Nephron (organoid): ENCODE measurements around the gene SAMD8.
A peak's percentile ranks its signal among the peaks of the same experiment; 100 is the strongest.

Experiments
- H3K27ac Mint-ChIP-seq, 3 experiments: 2 replicates each; pipeline ENCODE4 v1.8.0; 2020; ENCODE audit warnings: mixed read lengths in 3 of 3, mild to moderate bottlenecking in 2 of 3, moderate library complexity in 1 of 3
- H3K27me3 Mint-ChIP-seq: 2 replicates; pipeline ENCODE4 v1.8.0; 2021; ENCODE audit warnings: low read depth, mild to moderate bottlenecking, moderate library complexity, mixed read lengths
- H3K36me3 Mint-ChIP-seq: 2 replicates; pipeline ENCODE4 v1.8.0; 2020; ENCODE audit warnings: low read depth, mixed read lengths
- H3K4me1 Mint-ChIP-seq: 2 replicates; pipeline ENCODE4 v1.8.0; 2020; ENCODE audit warnings: mixed read lengths
- H3K4me3 Mint-ChIP-seq, 3 experiments: 2 replicates each; pipeline ENCODE4 v1.8.0; 2020; ENCODE audit warnings: mild to moderate bottlenecking in 3 of 3, mixed read lengths in 3 of 3, moderate library complexity in 2 of 3
- H3K9me3 Mint-ChIP-seq: 2 replicates; pipeline ENCODE4 v1.8.0; 2020; ENCODE audit warnings: mixed read lengths
- TF ChIP-seq, protein P1 (sequence below), 3 experiments: fragments of 200-600 bp; sonication (generic); IDR thresholded peaks; one replicate each; pipeline ENCODE4 v1.5.0; 2021; ENCODE audit warnings: antibody characterized with exemption in 3 of 3; ENCODE audit not compliant: unreplicated experiment in 3 of 3

Gene SAMD8

DNA sequence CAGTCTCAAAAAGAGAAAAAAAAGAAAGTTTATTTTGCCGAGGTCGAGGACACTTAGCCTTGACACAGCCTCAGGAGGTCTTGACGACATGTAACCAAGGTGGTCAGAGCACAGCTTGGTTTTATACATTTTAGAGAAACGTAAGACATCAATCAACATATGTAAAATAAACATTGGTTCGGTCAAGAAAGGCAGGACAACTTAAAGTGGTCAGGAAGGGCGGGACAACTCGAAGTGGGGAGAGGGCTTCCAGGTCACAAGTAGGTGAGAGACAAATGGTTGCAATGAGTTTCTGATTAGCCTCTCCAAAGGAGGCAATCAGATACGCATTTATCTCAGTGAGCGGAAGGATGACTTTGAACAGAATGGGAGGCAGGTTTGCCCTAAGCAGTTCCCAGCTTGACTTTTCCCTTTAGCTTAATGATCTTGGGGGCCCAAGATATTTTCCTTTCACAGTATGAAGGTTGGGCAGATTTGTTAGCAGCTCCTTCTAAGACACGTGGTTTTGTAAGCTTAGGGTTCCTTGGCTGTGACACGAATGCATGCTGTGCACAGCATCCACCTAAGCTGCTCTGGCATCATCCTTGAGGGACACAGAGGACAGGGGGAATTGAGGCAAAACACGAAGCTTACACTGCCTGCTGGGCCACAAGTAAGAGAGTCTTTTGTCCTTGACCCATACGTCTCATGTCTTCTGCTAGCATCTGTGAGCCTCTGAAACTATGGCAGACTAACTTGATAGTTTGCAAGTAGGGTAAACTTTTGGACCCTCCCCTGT lies 95.8 kb downstream of the SAMD8 start:
- TF ChIP-seq, protein P1, sequence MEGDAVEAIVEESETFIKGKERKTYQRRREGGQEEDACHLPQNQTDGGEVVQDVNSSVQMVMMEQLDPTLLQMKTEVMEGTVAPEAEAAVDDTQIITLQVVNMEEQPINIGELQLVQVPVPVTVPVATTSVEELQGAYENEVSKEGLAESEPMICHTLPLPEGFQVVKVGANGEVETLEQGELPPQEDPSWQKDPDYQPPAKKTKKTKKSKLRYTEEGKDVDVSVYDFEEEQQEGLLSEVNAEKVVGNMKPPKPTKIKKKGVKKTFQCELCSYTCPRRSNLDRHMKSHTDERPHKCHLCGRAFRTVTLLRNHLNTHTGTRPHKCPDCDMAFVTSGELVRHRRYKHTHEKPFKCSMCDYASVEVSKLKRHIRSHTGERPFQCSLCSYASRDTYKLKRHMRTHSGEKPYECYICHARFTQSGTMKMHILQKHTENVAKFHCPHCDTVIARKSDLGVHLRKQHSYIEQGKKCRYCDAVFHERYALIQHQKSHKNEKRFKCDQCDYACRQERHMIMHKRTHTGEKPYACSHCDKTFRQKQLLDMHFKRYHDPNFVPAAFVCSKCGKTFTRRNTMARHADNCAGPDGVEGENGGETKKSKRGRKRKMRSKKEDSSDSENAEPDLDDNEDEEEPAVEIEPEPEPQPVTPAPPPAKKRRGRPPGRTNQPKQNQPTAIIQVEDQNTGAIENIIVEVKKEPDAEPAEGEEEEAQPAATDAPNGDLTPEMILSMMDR (IDR thresholded peaks at IDR 0.05; ENCODE audit: unreplicated experiment in 3 of 3), result no peak
- peak overlapping the region in 2 of 3 experiments; percentile 3 to 90 for H3K27ac Mint-ChIP-seq
- H3K36me3 Mint-ChIP-seq, result peaks cover 11% of the 10 kb centered on the region
- H3K27me3 Mint-ChIP-seq, result no peaks in the 10 kb centered on the region
- H3K4me3 Mint-ChIP-seq, result peak overlapping the region in 2 of 3 experiments; percentile 10 to 60
- peaks cover 35% of the 10 kb centered on the region for H3K4me1 Mint-ChIP-seq
- H3K9me3 Mint-ChIP-seq, result no peaks in the 10 kb centered on the region

DNA sequence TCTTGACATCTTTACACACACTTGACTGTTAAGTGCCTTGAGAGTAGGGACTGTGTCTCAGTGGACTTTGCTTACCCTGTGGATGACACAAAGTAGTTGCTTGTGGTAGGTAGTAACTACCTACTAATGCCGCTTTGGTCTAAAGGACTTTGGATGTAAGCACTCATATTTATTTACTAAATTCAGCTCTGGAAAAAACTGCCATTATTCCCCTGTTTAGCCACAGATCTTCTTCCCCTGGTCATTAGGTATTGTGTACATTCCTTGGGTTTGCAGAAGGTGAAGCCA lies 96.3 kb downstream of the SAMD8 start:
- peaks cover 40% of the 10 kb centered on the region for H3K4me1 Mint-ChIP-seq
- H3K36me3 Mint-ChIP-seq, result peaks cover 16% of the 10 kb centered on the region
- peak overlapping the region; percentile 90 to 94 (median 94) for H3K27ac Mint-ChIP-seq
- H3K4me3 Mint-ChIP-seq, result peak overlapping the region; percentile 71 to 84 (median 83)
- H3K27me3 Mint-ChIP-seq, result no peaks in the 10 kb centered on the region
- no peaks in the 10 kb centered on the region for H3K9me3 Mint-ChIP-seq
- TF ChIP-seq, protein P1 (IDR thresholded peaks at IDR 0.05; ENCODE audit: unreplicated experiment in 3 of 3), result no peak

DNA sequence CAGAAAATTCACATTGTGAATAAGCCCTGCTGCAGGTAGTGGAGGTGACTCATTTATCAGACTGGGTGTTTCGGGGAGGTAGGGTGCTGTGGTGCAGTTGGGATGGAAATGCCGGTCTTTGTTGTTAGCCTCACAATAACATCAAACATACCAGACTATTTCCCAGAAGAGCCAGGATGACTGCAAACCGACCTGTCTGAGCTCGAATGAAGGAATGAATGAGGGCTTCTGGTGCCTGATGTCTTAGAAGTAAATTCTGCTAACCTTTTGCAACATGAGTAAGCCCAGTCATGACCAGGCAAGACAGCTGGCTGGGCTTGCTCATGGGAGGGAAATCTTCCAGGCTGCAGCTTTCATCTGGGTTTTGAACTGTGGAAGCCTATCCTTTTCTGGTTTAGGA lies 96.7 kb downstream of the SAMD8 start:
- TF ChIP-seq, protein P1 (IDR thresholded peaks at IDR 0.05; ENCODE audit: unreplicated experiment in 3 of 3), result no peak
- no peaks in the 10 kb centered on the region for H3K27me3 Mint-ChIP-seq

DNA sequence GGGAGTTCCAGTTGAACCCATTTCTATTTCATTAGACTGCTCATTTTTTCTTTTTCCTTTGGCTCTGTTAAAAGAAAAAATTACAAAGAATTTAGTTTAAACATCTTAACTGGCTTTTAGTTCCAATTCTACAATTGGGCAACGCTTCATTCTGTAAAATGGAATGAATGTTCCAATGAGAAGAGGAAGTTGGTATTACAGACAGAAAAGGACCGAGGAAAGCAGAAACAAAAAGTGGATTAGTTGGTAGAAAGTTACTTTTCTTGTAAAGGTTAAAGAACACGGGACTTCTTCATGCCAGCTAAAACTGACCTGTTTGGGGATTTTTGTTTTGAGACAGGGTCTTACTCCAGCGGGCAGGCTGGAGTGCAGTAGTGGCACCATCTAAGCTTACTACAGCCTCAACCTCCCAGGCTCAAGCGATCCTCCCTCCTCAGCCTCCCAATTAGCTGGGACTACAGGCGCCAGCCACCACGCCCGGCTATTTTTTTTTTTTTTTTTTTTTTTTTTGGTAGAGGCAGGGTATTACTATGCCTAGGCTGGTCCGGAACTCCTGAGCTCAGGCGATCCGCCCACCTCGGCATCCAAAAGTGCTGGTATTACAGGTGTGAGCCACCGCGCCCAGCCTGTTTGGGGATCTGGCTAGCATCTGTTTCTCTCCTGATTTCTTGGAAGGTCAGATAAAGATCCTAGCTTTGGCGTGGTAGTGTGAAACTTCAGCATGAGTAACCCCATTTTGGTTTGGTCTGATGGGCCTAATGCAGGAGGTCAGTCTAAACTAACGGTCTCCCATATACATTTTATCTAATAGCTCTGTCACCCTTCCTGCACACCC lies 97.8 kb downstream of the SAMD8 start:
- H3K27ac Mint-ChIP-seq, result peak overlapping the region; percentile 99
- H3K36me3 Mint-ChIP-seq, result peaks cover 25% of the 10 kb centered on the region
- H3K4me1 Mint-ChIP-seq, result peaks cover 41% of the 10 kb centered on the region
- H3K4me3 Mint-ChIP-seq, result peak overlapping the region; percentile 97 to 99 (median 99)
- TF ChIP-seq, protein P1 (IDR thresholded peaks at IDR 0.05; ENCODE audit: unreplicated experiment in 3 of 3), result no peak
- H3K27me3 Mint-ChIP-seq, result no peaks in the 10 kb centered on the region
- no peaks in the 10 kb centered on the region for H3K9me3 Mint-ChIP-seq

More for the DNA sequence above, 96.7 kb downstream of the SAMD8 start:
- Mint-ChIP-seq H3K27ac (peak overlapping the region; percentile 90 to 94 (median 94)), H3K4me1 (peaks cover 41% of the 10 kb centered on the region), H3K9me3 (no peaks in the 10 kb centered on the region), H3K36me3 (peaks cover 18% of the 10 kb centered on the region), H3K4me3 (peak overlapping the region; percentile 71 to 84 (median 83))

DNA sequence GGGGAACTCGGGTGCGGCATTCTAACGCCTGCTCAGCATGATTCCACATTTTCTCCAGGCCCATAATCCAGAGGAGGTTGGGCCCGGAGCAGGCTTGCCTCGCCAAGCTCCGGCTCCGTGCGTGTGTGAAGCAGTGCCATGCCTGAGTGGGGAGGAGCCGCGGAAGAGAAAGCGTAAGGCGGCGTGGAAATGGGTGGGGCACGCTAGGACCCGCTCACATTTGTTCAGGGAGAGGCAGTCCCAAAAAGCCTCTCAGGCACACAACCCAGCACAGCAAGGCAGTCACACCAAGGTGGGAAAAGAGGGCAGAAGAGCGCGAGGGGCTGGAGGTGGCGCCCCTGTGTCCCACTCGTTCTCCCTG lies 98.4 kb downstream of the SAMD8 start:
- Mint-ChIP-seq H3K36me3 (peaks cover 31% of the 10 kb centered on the region), H3K27ac (peak overlapping the region; percentile 99), H3K4me1 (peaks cover 41% of the 10 kb centered on the region), H3K27me3 (no peaks in the 10 kb centered on the region), H3K9me3 (no peaks in the 10 kb centered on the region), H3K4me3 (peak overlapping the region; percentile 97 to 99 (median 99))
- TF ChIP-seq, protein P1 (IDR thresholded peaks at IDR 0.05; ENCODE audit: unreplicated experiment in 3 of 3), result no peak
